GM18498 (cell line): ENCODE data around the gene TTPAL.

Experiments
- ATAC-seq: cut with Tn5 transposase; IDR thresholded peaks from one replicate; pipeline ENCODE4 v1.9.1; 2021; ENCODE audit warnings: mild to moderate bottlenecking, moderate library complexity; ENCODE audit not compliant: unreplicated experiment

TTPAL gene

DNA sequence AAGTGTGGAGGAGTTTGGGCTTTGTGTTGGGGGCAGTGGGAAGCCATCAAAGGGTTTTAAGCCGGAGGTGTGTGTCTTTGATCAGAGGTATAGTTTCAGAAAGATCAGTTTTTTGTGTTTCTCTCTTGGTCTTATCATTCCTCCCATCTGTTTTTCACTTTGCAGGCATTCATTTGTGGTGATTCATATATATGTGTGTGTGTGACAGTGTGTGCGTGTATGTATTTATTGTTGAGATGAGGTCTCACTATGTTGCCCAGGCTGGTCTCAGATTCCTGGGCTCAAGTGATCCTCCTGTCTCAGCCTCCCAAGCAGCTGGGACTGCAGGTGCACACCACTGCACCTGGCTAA lies 57.3 kb downstream of the TTPAL start:
- no peak for ATAC-seq

DNA sequence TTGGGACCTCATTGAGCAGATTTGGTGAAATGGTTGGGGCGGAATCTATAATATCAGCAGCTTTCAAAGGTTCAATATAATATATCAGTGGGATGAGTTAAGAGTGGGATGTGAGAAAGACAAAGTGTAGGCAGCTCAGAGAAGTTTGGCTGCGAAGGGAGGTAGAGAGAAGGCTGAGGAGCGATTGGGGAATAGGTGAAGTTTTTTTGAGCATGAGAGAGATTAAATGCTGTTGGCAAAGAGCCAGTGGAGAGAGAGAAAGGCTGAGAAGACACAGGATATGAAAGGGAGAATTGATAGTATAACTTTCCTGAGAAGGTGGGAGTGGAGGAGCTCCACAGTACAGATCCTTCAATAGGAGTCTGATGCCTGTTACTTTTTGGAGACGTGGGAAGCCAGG lies 58.3 kb downstream of the TTPAL start:
- no peak for ATAC-seq

- no peak for ATAC-seq
Observed at GRCh38 chr20:44536175-44536574, 60.5 kb downstream of the TTPAL start.

DNA sequence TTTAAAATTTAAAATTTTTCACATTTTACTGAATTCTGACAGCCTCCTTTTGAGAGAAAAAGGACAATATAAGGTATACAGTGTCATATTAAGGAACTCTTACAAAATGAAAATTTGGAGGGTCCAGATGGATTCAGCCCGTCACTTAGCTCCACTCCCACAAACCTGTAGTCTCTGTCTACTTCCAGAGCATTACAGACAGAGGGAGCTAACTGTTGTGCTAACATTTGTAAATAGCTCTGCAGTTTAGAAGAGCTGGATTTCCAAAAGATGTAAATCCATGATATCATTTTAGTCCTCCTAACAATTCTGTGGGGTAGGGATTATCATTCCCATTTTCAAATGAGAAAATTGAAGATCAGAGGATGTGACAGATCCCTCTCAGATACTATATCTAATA lies 62.3 kb downstream of the TTPAL start:
- no peak for ATAC-seq

- no peak for ATAC-seq
Observed at GRCh38 chr20:44540834-44541233, 65.2 kb downstream of the TTPAL start.

GRCh38 chr20:44541992-44542391 lies 66.3 kb downstream of the TTPAL start:
- ATAC-seq = no peak

DNA sequence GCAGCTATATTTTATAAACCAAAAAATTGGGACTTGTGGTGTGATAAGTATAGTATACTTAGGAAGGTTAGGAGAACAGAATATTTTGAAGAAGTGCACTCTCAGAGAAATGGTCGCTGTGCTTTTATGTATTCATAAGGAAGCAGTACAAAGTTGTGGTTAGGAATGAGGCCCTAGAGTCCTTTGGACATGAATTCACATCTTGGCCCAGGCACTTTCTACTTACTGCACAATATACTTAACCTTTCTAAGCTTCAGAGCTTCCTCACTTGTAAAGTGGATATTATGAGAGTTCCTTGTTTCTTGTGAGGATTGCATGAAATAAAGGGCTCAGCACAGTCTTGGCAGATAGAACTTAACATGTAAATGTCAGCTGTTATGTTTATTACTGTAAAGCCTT lies 67.2 kb downstream of the TTPAL start:
- no peak for ATAC-seq

DNA sequence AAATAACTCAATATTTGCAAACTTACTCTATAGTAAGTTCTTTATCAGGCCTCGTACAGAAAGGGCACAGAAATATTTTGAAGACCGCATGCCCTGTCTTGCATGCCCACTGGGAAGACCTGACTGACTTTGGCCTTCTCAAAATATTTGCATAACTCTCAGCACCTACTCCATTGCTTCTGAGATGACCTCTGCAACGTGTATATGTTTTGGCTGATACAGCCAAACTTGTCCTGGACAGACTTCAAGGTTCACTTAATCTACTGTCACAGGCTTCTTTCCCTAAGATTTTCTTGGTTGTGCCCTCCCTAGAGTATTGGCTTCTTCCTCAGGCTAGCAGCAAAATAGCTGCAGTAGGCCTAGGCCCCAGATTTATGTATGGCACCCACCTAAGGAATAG lies 67.7 kb downstream of the TTPAL start:
- ATAC-seq = no peak
